Hepatocyte (in vitro differentiated cells): ENCODE measurements around the gene RBFOX2. TPM values are rescaled to one million over a fixed set of nuclear protein-coding genes. Genes with fewer than 3 reads are reported as not detected.

Experiments
- DNase-seq: peaks from one replicate; pipeline ENCODE4 v3.0.0-alpha.2; 2016; ENCODE audit warnings: low spot score
- H2AFZ ChIP-seq: fragments of 200-600 bp; sonication (generic); 2 replicates; pipeline ENCODE4 v1.6.0; 2016; ENCODE audit warnings: antibody characterized with exemption, mild to moderate bottlenecking
- H3K27ac ChIP-seq: fragments of 200-600 bp; sonication (generic); 2 replicates; pipeline ENCODE4 v1.5.1; 2016; ENCODE audit warnings: mild to moderate bottlenecking
- H3K27me3 ChIP-seq: fragments of 200-600 bp; sonication (generic); 2 replicates; pipeline ENCODE4 v1.6.1; 2016
- H3K36me3 ChIP-seq: fragments of 200-600 bp; sonication (generic); replicated peaks from 2 replicates; pipeline ENCODE4 v1.5.1; 2016; ENCODE audit warnings: low read depth; ENCODE audit not compliant: insufficient read depth
- H3K4me1 ChIP-seq: fragments of 200-600 bp; sonication (generic); 2 replicates; pipeline ENCODE4 v1.5.1; 2016; ENCODE audit warnings: mild to moderate bottlenecking, moderate library complexity; ENCODE audit not compliant: insufficient read depth
- H3K4me2 ChIP-seq: fragments of 200-600 bp; sonication (generic); 2 replicates; pipeline ENCODE4 v1.6.0; 2016
- H3K4me3 ChIP-seq: fragments of 200-600 bp; sonication (generic); 2 replicates; pipeline ENCODE4 v1.5.1; 2016; ENCODE audit warnings: mild to moderate bottlenecking
- H3K79me2 ChIP-seq: fragments of 200-600 bp; sonication (generic); 2 replicates; pipeline ENCODE4 v1.6.0; 2017; ENCODE audit warnings: mild to moderate bottlenecking
- H3K9me2 ChIP-seq: fragments of 200-600 bp; sonication (generic); replicated peaks from 2 replicates; pipeline ENCODE4 v1.6.0; 2017; ENCODE audit warnings: mild to moderate bottlenecking; ENCODE audit not compliant: insufficient read depth
- H3K9me3 ChIP-seq: fragments of 200-600 bp; sonication (generic); 2 replicates; pipeline ENCODE4 v1.5.1; 2016; ENCODE audit warnings: low read depth, mild to moderate bottlenecking
- H4K20me1 ChIP-seq: fragments of 200-600 bp; sonication (generic); 2 replicates; pipeline ENCODE4 v1.6.0; 2016; ENCODE audit warnings: mild to moderate bottlenecking; ENCODE audit not compliant: insufficient read depth, poor library complexity, severe bottlenecking
- CTCF ChIP-seq: fragments of 200-600 bp; sonication (generic); IDR thresholded peaks from 2 replicates; pipeline ENCODE4 v1.5.1; 2016; ENCODE audit warnings: antibody characterized with exemption, mild to moderate bottlenecking; ENCODE audit not compliant: poor library complexity
- EZH2 ChIP-seq: fragments of 200-600 bp; sonication (generic); IDR thresholded peaks from 2 replicates; pipeline ENCODE4 v1.6.1; 2016; ENCODE audit warnings: antibody characterized with exemption, mild to moderate bottlenecking, borderline replicate concordance
- EZH2phosphoT487 ChIP-seq: fragments of 200-600 bp; sonication (generic); IDR thresholded peaks from one replicate; pipeline ENCODE4 v1.6.1; 2018; ENCODE audit warnings: antibody characterized with exemption, mild to moderate bottlenecking, low read depth, moderate library complexity; ENCODE audit not compliant: unreplicated experiment, severe bottlenecking
- WGBS: methylation state at CpG from one replicate; pipeline ENCODE4 v1.1.6; 2016; ENCODE audit warnings: low lambda C conversion rate; ENCODE audit errors: missing lambda C conversion rate; 5-methylcytosine and 5-hydroxymethylcytosine counted together
- polyA plus RNA-seq: library from polyadenylated mRNA; unstranded; fragments of >200 nt; fragmentation: Nextera tagmentation; extraction: Ambion mirVana; gene quantifications from 2 replicates; pipeline ENCODE4 v1.2.1, GENCODE V29; 2016
- total RNA-seq: library from RNA; depleted of rRNA; stranded (reverse); fragments of >200 nt; gene quantifications from 2 replicates; pipeline ENCODE4 v1.2.3, GENCODE V29; 2014

Gene RBFOX2
- total and polyA plus RNA-seq, 2 experiments from 2014 or later: 76.7 to 133 TPM

DNA sequence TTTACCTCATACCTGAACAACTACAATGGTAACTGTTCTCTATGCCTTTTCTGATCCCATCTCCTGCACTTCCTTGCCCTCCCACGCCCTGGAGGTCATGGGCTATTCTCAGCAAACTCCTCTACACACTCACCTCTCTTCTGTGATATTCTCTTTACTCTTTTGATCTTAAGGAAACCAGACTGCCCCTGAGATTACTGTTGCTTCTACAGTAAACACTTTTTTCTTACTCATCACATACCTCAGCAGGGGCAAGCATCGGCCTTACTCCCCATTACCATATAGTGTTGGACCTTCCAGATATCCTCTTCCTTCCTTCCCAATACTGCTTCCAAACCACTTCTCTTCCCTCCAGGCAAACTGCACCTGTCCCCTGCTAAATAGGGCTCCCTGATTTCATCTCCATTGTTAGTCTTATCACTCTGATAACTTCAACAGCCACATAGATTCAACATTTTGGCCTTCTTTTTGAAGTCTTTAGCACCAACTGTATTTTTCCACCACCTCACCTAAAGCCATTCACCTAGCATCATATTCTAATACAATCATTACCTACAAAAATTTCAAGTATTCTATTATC is 141.2 kb downstream of the RBFOX2 start:
- Histone ChIP-seq H3K27me3 (no peaks in the 10 kb centered on the region), H3K36me3 (no peaks in the 10 kb centered on the region), H3K79me2 (peaks cover 63% of the 10 kb centered on the region), H3K27ac (no peak overlapping the region), H3K4me2 (no peak overlapping the region), H3K4me3 (no peak overlapping the region), H2AFZ (no peak overlapping the region), H4K20me1 (peaks cover 29% of the 10 kb centered on the region), H3K4me1 (peaks cover 22% of the 10 kb centered on the region), H3K9me3 (no peaks in the 10 kb centered on the region), H3K9me2 (no peaks in the 10 kb centered on the region)
- no peak for DNase-seq
- WGBS: 49% methylated on average over 2 of the region's 2 CpGs
- TF ChIP-seq EZH2 (no peak), CTCF (no peak), EZH2phosphoT487 (no peak)

GRCh38 chr22:35886309-35886708 is 142.3 kb downstream of the RBFOX2 start:
- H2AFZ ChIP-seq: no peak overlapping the region
- H4K20me1 ChIP-seq: peaks cover 36% of the 10 kb centered on the region
- H3K27ac ChIP-seq: no peak overlapping the region
- no peak for TF ChIP-seq EZH2
- no peak for TF ChIP-seq CTCF
- no peak for TF ChIP-seq EZH2phosphoT487
- H3K9me2 ChIP-seq: no peaks in the 10 kb centered on the region
- H3K36me3 ChIP-seq: no peaks in the 10 kb centered on the region
- peaks cover 52% of the 10 kb centered on the region for H3K79me2 ChIP-seq
- H3K9me3 ChIP-seq: no peaks in the 10 kb centered on the region
- no peak overlapping the region for H3K4me2 ChIP-seq
- no peak overlapping the region for H3K4me3 ChIP-seq
- H3K27me3 ChIP-seq: no peaks in the 10 kb centered on the region
- H3K4me1 ChIP-seq: peaks cover 19% of the 10 kb centered on the region
- WGBS: 93% methylated on average over 4 of the region's 4 CpGs
- no peak for DNase-seq

GRCh38 chr22:35884529-35884928 is 144.1 kb downstream of the RBFOX2 start:
- Histone ChIP-seq H3K9me2 (no peaks in the 10 kb centered on the region), H3K4me3 (no peak overlapping the region), H3K79me2 (peaks cover 34% of the 10 kb centered on the region), H4K20me1 (peaks cover 37% of the 10 kb centered on the region), H3K36me3 (no peaks in the 10 kb centered on the region), H3K9me3 (no peaks in the 10 kb centered on the region), H3K4me2 (no peak overlapping the region), H3K4me1 (peaks cover 19% of the 10 kb centered on the region), H2AFZ (no peak overlapping the region), H3K27me3 (no peaks in the 10 kb centered on the region), H3K27ac (no peak overlapping the region)
- no peak for DNase-seq
- TF ChIP-seq CTCF (no peak), EZH2phosphoT487 (no peak), EZH2 (no peak)
- WGBS: 91% methylated on average over 2 of the region's 2 CpGs
